Umbilical cord (tissue), 2 donors: ENCODE results near the gene MICALL2. TPM values are rescaled to one million over a fixed set of nuclear protein-coding genes. Genes with fewer than 3 reads are reported as not detected.
A peak's percentile ranks its signal among the peaks of the same experiment; 100 is the strongest.

Experiments
- DNase-seq: peaks from one replicate; pipeline ENCODE4 v3.0.0-alpha.2; 2015; ENCODE audit warnings: low spot score
- total RNA-seq: library from RNA; depleted of rRNA; stranded (reverse); fragments of >200 nt; gene quantifications from one replicate; pipeline ENCODE4 v1.2.3, GENCODE V29; 2014; ENCODE audit warnings: low replicate concordance; ENCODE audit not compliant: insufficient read depth

Gene MICALL2
- total RNA-seq, 1 donor from 2014 or later: 13.5 TPM

DNA sequence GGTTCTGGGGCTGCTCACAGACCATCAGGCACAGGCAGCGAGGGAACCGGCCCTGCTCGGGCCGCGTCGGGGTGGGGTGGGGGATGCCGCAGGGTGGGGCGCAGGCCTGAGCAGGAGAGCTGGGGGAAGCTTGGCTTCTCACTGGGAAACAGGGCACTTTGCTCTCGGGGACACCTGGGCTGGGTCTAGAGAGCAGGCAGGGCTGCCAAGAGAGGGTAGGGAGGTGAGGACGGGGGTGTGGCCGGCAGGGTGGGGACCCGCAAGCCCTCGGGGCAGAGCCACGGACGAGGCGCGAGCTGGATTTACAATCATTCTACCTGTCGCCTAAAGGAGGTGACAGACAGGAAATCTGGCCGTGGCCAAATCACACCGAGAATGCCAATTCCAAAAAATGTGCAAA is 33.9 kb upstream of the MICALL2 start:
- no peak for DNase-seq

DNA sequence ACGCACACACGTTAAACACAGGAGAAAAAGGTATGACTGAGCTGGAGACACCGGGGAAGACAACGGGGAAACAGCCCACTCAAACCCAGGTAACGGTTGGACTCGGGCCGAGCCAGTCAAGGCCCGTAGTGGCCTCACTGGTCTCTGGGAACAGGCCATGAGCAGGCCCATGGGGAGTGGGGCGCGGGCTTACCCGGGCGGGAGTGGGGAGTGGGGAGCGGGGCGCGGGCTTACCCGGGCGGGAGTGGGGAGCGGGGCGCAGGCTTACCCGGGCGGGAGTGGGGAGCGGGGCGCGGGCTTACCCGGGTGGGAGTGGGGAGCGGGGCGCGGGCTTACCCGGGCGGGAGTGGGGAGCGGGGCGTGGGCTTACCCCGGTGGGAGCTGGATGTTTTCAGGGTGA is 33.4 kb upstream of the MICALL2 start:
- no peak for DNase-seq

DNA sequence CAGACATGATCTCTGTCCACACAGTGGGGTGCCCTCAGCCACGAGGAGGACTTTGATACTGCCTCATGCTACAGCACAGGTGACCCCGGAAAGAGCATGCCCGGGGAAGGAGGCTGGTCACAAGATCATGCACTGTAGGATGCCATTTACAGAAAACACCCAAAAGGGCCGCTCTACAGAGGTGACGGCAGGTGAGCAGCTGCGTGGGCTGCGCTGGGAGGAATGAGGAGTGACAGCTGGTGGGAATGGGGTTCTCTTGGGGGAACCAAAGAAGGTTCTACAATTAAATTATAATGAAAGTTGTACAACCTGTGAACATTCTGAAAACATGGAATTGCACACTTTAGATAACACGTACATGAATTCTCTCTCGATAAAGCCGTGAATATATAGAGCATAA is 33.0 kb upstream of the MICALL2 start:
- DNase-seq: no peak

DNA sequence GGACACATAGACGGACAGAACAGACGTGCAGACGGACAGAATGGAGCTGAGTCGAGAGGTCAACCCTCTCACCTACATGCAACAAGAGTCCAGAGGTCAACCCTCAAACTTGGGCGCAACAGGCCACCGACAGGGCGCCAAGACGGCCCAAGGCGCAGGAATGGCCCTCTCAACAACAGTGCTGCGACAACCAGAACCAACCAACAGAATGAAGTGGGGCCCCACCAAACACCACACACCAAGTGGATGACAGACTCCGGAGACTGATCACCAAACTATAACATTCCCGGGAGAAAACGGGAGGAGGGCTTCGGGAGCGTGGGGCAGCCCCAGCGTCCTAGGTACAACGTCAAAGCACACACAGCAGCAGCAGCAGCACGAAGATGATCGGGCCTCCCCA is 31.6 kb upstream of the MICALL2 start:
- no peak for DNase-seq

DNA sequence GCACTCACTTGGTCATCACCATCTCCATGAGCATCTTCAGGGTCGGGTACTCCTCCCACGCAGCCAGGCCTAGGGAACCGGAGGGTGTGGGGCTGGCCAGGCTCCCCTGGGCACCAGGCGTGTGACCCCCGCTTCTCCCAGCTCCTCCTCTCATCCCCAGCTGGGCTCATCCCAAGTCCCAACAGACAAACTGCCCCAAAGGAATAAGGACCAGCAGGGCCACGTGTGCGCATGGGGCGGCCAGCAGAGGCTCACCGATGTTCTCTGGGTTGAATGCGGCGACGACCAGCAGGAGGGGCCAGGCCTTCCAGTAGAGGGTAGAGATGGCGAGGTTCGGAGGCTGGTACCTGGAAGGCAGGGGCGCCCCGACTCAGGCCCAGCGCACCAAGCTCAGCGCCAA is 30.1 kb upstream of the MICALL2 start:
- DNase-seq: no peak

DNA sequence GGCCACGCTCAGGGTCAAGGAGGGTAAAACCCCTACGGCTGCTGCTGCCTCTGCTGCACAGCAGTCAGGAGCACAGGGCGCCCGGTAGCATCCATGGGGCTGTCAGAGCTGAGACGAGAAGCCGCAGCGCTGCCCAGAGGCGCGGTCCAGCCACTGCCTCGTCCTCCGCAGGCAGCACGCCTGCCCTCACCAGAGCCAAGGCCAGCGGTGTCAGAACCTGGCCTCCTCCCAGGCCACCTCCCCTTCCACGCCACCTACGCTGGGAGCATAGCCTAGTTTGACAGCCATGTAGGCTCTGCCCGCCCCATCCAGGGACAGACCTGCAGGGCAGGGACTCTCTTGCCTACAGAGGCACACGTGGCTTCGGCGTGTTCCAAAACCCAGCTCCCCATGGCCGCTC is 28.7 kb upstream of the MICALL2 start:
- DNase-seq: no peak

DNA sequence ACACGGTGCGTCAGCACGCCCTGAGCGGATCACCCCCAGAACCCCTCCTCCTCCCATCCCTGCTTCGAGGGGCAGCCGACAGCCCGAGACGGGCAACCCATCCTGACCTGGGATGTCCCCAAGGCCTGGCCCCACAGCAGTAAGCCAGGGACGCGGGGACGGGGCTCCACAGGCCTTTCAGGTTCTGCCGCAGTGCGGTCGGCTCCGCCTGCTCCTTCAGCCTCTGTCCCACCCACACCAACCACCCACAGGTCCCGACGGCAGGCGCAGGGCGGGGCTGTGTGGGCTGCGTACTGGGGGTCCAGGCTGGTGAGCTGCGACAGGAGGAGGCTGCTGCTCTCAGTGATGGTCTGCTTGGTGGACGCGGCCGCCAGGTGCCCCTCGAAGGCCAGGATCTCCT is 28.2 kb upstream of the MICALL2 start:
- DNase-seq: no peak

DNA sequence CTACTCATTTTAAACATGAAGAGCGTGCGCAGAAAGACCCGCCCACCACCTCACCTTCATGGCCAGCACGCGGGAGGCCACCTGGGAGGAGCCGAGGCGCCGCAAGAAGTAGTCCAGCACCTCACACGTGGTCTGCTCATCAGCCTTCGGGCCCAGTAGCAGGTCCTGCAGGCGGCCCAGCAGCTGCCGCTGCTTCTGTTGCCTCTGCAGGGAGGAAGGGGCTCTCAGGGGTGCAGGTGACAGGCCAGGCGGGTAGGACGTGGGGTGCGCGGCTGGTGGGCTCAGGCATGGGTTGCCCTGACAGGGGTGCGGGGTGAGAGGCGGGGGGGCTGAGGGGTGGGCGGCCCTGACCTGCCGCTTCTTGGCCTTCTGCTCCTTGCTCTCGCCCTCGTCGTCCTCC is 27.3 kb upstream of the MICALL2 start:
- no peak for DNase-seq

DNA sequence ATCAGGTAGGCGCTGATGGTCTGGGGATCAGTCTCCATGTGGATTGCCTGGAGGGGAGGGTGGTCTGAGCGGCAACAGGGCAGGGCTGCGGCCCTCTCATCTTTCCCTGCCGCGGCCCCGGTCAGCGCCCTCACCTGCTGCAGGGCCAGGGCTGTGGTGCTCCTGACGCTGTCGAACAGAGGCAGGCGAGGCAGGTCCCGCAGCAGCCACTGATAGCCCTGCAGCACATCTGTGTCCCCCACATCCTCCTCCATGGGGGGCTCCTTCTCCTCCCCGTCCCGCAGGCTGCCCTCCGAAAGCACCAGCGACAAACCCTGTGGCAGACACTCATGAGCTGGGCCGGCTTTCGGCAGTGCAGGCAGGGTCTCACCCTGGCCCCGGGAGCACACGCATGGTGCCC is 25.9 kb upstream of the MICALL2 start:
- no peak for DNase-seq

DNA sequence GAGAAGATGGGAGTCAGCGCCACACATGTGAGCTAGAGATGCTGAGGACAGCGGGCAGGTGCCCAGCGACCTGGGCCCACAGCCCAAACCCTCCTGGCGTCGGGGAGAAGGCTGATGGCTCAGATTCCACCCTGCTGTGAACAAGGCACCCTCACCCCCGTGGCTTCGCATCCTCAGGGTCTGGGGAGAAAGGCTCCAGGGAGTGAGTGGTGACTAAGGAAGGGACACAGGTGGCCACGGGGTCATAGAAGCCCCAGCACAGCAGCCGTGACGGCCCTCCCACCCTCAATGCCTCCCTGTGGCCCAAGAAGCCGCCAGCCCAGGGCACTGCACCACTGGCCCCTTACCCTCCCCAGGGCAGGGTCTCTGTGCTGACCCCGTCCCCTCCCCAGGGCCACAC is 25.3 kb upstream of the MICALL2 start:
- DNase-seq: no peak

DNA sequence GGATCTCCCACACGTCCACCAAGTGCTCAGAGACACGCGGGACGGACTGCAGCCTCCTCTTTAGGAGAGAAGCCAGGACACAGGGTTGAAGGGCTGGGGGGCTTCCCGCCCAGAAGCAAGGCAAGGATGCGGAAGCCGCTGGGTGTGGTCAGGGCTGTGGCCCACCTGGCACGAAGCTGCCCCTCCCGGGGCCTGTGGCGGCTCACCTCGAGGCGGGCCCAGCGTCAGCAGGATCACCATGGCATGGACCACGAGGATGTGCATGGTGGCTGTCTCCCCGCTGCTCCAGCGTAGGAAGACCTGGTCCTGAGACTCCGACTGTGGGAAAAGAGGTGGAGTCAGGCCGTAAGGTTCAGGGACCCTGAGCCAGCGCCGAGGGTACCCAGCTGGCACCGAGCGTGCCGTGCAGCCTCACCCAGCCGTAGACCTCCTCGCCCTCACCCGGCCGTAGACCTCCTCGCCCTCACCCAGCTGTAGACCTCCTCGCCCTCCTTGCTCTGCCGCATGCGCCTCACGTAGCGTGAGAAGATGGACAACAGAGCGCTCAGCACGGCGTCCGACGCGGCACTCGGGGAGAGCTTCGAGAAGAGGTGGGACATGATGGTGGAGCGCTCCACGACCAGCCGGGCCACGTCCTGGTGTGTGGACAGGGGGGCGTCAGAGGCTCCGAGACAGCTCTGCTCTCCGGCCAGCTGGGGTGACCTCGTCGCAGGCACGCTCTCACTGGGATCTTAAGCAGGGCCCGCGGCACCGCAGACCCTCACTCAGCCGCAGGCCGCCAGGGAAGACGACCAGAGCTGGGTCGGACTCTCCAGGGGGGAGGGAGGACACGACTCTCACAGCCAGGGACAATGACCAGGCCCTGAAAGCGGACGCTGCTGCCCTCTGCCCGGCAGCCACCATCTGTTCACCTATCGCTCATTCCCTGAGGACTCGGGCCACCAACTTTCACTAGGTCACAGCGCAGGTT is 24.6 kb upstream of the MICALL2 start:
- no peak for DNase-seq

DNA sequence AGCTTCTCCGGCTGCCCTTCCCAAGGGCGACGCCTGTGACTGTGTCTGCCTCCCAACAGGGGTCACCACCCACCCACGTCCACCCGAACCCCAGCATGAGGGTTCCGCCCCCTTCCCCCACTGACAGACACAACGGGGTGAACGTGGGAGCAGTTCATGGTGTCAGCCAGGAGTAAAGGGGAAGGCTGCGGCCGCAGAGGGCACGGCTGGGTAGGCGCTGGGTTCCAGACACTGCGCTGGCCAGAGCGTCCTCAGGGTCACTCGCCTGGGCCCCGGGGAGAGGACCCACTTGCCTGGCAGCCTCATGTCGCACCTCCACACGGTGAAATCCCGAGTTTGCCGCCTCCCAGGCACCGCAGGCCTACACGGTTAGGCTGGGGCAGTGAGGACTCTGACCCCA is 23.8 kb upstream of the MICALL2 start:
- no peak for DNase-seq

DNA sequence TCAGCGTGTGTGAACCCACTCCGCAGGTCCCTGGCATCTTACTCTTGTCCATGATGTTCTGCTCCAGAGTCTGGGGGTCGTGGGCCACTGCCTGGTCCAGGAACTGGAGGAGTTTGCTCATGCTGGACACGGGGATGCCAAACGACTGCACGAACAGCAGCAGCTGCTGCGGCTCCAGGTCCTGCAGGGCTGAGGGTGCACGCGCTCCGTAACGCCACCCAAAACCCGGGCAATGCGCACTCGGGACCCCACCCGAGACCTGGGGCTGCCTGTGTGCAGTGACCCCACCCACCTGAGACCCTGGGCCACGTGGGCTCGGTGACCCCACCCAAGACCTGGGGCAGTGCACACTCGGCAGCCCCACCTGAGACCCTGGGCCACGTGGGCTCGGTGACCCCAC is 22.0 kb upstream of the MICALL2 start:
- DNase-seq: no peak

DNA sequence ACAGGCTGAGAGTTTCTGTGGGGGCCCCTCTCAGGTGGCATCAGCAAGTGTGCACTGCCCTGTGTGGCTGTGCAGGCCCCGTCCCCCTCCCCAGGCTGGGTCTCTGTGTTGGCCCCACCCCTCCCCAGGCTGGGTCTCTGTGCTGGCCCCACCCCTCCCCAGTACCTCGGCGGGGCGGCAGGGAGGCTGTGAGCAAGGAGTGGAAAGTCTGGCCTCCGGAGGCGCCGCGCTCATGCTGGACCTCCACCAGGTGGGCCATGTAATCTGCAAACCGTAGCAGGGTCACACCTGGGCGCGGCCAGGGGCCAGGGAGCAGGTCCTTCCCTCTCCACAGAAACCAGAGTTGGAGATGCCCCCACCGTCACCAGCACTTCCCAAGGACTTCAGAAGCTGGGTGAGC is 21.4 kb upstream of the MICALL2 start:
- DNase-seq: no peak

DNA sequence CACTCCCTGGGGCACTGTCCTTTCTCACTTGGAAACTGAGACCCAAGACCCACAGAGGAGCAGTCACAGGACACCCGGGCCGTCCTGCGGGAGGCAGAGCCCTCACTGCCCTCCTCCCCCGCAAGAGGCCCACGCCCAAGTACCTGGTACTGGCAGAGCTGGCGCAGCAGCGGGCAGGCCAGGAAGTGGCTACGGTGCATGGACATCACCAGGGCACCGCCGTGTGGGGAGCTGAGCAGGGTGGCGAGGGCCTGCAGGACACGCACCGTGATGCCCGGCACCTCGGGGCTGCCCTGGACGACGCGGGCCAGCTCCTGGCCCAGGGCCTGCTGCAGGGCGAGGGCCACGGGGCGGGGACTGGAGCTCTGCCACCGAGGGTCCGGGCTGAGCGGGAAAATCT is 20.0 kb upstream of the MICALL2 start:
- no peak for DNase-seq

DNA sequence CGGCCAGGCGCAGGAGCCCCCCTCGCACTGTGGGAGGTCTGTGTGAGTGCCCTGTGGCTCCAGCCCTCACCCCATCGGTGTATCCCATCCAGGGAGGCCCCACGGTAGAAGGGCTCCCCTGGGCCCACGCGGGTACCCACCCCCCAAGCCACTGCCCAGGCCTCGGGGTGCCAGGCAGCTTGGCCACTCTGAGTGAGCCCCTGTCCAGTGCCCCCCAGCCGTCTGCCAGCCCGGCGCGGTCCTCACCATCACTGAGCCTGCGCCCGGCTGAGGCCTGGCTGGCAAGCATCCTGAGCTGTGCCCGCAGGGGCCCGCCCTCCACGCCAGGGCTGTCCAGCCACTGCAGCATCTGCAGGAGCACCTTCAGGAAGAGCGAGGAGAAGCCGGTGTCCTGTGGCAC is 19.2 kb upstream of the MICALL2 start:
- no peak for DNase-seq

DNA sequence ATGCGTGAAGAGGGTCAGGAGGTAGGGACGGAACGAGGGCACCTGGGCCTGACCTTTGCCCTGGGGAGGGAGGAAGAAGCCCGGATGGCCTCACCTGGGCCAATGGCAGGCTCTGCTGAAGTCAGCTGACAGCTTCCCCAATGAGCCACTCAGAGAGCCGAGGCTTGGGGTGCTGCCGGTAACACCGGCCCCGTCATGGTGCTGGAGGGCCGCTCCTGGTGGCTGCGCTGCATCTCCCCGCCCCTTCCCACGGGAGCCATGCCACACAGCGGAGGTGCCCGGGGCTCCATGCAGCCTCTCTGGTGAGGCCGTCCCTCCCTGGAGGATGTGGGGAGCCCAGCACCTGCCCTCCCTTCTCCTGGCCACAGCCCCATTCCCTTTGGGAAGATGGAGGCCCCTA is 17.6 kb upstream of the MICALL2 start:
- no peak for DNase-seq

DNA sequence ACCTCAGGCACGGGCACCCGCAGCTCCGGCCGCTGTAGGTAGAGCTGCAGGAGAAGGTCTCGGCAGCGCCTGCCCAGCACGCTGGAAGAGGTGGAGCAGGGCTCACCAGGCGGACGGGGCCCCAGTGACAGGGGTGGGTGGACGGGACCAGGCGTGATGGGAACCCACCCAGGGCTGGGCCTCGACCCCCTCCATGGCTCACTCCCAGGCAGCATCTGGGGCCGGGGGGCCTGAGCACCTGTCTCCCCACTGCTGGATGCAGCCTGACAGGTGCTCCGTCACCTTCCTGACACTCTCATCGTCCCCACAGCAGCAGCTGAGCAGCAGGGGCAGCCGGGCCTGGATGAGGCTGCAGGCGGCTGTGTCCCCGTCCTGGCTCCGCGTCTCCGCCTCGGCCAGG is 16.7 kb upstream of the MICALL2 start:
- DNase-seq: no peak

DNA sequence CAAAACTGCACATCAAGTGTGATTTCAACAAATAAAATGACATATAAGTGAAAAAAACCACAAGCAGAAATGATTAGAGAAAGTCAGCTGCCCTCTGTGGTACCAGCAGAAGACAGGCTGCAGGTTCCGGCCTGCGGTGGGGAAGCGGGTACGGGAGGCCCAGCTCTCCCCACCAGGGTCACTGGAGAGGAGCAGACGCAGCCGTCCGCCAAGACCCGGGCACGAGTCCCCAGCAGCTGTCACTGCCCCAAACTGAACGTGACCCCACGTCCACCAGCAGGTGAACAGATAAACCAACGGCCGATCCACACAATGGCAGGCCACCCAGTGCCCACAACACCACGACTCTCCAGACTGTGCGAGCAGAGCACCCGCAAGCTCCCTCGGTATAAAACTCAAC is 16.1 kb upstream of the MICALL2 start:
- no peak for DNase-seq

DNA sequence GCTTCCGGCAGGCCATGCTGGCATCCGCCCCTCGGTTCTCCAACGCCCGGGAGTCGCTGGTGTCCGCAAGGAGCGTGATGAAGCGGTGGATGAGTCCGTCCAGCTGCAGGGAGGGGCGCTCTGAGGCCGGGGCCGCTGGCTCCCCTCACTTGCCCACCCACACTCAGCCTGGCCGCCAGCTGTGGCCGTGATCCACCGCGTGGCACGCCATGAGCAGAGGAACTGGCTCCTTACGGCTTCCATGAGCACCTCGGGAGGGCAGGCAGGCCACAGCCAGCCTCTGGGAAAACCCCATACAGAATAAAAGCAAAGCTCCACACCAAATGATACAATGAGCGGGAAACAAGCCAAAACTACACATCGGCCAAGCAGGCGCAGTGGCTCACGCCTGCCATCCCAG is 15.5 kb upstream of the MICALL2 start:
- DNase-seq: no peak

DNA sequence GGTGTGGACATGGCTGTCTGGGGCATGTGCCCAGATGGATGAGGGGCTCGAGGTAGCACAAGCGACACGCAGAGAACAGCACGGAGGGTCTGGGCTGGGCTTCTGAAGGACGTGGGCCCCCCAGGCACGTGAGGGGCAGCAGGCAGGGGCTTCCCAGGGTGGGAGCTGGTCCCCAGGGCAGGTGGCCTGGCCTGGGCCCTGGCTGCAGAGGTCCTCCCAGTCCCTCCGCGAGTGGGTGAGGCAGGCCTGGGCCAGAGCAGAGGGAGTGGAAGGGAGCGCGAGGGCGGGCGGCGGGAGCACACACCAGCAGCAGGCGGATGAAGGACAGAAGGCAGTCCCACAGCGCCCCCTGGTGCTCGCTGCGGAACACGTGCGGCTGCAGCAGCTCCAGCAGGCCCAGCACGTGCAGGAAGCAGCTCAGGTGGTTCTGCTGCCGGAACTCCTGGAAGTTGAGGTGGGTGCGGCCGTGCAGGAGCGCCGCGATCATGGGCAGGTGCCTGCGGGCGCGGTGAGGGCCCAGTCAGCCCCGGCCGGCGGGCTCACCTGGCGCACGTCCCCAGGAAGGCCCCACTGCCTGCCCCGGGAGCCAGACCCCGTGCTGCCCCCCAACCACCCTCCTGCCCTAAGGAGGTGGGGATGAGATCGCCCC is 14.7 kb upstream of the MICALL2 start:
- DNase-seq: peak; percentile 84

DNA sequence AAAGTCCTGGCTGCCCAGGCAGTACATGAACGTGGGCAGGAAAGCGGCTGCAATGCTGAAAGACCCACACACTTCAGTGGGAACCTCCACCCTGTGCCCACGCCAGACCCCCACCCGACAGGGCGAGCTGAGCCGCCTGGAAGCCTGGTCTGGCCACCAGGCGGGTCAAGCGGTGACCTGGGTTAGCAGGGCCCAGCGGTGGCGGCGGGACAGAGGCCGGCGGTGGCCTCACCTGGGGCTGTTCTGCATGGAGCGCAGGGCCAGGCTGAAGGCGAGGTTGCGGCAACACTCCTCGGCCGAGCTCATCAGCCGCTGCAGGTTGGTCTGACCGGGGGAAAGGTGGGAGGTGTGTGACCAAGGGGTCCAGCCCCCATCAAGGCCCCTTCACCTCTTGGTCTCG is 11.6 kb upstream of the MICALL2 start:
- DNase-seq: no peak

DNA sequence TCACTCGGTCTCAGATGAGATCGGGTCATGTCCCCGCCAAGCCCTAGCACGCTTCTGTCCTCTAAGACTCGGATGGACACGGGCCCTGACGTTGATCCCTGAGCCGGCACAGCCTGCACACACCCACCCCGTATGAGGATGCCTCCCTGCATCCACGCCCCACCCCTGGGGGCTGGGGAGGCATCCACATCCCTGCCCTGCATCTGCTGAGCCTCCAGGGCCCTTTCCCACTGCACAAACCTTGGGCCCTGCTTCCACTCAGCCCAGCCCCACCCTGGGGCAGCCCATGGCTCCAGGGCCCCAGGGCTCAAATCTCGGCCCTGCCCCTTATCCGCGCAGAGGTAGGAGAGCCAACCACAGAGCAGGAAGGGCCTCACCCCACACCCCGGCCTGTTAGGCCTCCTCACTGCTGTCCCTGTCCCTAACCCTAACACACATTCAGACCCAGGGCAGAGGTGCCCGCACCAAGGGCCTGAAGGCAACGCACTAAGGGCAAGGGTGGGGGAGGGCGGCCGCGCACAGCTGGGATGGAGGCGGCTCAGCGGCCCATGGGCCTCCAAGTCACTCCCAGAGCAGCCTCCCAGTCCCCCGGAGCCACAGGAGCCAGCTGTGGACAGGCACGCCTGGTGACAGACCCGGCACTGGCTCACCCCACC is 9.5 kb upstream of the MICALL2 start:
- no peak for DNase-seq
